ENCODE results near the gene STRA8. TPM values are rescaled to one million over a fixed set of nuclear protein-coding genes. Genes with fewer than 3 reads are reported as not detected.

Gene STRA8
- polyA plus RNA-seq, 1 experiment, result not detected

Small RNA genes within 50 kb of the gene (small RNA-seq; reads per million reads assigned to genes)
- not detected for gene MIR6509 (ENCODE audit: insufficient read length, low read depth)

Other genes with a start within 250 kb of the STRA8 start
- gene AGBL3, start 247.3 kb upstream of the STRA8 start, polyA plus RNA-seq (2011; rRNA removed), result 0.32 and 0.38 TPM in 2 replicates
- 1.0 and 1.4 TPM in 2 replicates for gene TMEM140, start 85.8 kb upstream of the STRA8 start, polyA plus RNA-seq (2011; rRNA removed)
- gene CYREN, start 63.1 kb upstream of the STRA8 start, polyA plus RNA-seq (2011; rRNA removed), result 28.4 and 30.6 TPM in 2 replicates
- gene WDR91, start 22.3 kb upstream of the STRA8 start, polyA plus RNA-seq (2011; rRNA removed), result 6.3 and 6.8 TPM in 2 replicates